Stimulated activated CD4-positive, alpha-beta T cell treated with anti-CD3 and anti-CD28 coated beads, Interleukin-1b, Interleukin-23, amount 100 ng/mL, for 24 hours (primary cell): ENCODE data around the gene FBLN2.

ENCODE experiments used
- DNase-seq, 4 experiments: peaks; one replicate each; pipeline ENCODE4 v3.0.0-alpha.2; 2020; ENCODE audit warnings: low read depth in 4 of 4, low spot score in 1 of 4

Gene FBLN2

DNA sequence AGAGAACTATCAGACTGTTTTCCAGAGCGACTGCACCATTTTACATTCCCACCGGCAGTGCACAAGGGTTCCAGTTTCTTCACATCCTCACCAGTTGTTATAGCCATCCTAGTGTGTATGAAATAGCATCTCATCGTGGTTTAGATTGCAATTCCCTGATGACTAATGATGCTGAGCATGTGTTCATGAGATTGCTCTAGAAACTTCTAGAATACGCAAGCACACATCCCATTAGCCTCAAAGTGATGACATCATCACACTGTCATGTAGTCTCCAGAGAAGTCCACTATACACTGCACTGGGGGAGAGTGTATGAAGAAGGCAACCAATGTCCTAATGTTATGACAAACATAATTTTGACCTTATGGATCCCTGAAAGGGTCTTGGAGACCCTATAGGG, 30.1 kb downstream of the FBLN2 start:
- no peak for DNase-seq

DNA sequence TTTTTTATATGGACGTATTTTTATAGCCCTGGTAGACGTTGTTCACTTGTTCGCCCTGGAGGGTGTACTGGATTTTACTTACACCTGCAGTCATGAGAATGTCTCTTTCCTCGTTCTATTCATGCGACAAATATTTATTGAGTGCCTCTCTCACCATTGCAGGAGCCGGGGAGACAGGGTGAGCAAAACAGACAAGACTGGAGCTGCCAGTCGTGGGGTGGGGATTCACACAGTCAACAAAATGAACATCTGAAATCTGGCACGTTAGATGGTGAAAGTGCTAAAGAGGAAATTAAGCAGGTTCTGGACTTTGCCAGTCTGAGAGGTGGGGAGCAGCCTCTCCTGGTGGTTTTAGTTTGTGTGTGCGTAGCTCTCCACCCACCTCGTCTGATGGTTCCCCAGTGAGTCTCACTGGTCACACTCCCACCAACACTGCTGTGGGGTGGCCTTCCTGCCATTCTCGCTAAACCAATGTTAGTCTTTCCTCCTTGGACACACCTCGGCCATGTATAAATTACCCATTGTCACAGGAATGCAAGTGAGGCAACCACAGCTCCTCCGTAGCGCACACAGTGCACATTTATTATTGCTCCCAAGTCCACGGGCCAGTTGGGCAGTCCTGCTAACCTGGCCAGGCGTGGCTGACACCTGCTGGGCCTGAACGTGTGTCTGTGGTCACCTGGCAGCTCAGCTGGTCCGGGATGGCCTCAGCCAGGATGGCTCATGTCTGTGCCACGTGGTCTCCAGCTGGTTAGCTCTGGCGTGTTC, 31.5 kb downstream of the FBLN2 start:
- no peak for DNase-seq

DNA sequence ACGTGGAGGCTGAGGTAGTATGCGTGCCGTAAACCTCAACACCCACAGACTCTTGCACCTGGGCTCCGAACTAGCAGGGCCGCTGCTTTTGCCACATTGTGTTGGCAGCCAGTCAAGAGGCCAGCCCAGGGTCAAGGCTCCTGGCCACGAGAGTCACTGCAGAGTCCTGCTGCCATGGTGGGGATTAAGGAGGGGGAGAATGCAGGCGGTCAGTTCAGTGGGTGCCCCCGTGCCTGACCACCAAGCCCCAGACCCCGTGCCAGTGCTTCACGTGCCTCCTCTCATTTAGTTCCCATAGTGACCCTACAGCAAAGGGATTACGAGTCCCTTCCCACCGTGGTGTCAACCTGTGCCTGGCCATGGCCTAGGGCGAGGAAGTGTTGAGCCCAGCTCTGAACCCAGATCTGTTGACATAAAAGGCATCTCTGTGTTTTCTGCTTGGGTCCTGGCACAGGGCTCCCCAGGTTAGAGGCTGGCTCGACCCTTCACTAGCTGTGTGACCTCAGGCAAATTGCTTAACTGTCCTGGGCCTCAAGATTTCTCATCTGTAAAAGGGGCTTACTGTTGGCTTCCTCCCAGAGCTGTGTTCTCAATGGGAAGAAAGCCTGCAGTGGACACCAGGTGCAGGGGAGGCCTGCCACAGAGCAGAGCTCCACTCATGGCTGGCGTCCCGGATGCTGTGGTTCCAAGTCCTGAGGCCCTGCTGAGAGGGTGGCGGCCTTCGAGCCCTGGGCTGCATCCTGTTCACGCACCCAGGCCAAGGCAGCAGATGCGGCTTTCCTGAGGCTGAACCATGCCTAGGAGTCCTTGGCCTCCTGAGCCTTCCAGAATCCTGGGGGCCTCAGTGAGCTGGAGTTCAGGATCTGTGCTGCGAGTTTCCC, 32.8 kb downstream of the FBLN2 start:
- DNase-seq: no peak

DNA sequence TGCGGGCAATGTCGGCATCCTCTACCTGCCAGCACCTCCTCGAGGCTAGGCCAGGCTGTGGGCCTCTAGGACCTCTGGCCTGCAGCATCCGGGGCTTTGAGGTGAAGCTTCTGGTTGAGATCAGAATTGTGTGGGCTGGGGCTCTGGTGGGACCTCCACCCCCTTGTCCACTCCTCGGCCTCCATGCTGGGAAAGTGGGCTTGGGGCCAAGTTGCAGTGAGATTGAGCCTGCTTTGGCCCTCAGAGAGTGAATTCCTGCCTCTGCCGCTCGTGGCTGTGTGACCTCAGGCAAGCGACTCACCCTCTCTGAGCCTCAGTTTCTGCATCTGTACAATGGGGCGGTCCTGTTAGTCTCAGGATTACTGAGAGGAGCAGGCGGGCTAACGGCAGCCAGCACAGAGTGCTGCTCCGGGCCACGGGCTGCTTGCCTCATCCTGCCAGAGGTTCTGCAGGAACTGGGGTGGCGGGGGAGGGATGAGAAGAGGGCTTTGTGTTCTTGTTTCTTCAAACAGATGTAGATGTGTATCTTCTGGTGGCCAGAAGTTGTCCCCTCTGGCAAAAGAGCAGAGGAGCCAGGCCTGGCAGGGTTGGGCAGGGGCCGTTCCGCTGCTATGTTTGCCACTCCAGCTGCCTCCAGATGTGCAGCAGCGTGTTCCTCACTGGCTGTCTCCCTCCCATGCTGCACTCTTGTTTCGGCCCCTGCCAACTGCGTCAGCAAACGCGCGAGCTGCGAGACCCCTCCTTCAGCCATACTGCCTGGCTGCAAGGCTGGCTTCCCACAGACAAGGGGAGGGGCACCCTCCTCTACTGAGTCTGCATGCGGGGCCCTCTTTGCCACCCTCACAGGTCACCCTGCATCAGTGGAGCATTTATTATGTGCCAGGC, 33.7 kb downstream of the FBLN2 start:
- no peak for DNase-seq

DNA sequence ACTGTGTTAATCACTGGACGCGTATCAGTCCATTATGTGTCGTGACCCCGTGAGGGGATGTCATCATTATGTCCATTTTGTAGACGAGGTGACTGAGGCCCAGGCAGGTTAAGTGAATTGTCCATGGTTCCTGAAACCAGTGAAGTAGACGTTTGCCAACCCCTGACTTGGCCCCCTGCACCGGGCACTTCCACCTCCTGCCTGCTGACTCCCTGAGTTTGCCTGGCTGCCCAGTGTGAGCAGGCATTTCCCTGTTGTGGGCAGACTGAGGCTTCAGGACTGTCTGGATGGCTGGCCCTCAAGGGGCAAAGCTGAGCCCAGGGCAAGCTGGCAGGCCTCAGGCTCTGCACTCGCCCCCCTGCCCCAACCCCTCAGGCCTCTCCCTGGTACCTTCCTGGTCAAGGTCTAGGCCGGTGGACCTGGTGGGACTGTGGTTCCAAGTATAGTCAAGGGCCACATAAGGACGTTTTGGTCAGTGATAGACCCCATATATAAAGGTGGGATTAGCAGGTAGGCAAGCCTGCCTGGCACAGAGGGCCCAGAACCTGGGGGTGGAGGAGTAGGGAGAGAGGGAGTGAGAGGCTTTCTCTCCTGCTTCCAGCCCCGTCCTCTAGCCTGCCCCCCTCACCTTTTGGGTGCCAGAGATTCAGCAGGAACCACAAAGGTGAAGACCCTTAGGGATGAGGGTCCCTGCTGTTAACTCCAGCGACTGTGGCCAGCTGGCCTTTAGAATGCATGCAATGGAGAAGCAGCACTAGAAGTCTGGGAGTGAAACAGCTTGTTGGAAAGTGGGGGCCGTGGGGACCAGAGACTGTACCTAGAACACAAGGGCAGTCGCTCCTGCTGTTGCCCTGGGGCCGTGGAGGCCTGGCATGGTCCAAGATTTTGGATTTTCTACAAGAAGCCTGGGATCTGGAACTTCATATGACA, 34.6 kb downstream of the FBLN2 start:
- no peak for DNase-seq

DNA sequence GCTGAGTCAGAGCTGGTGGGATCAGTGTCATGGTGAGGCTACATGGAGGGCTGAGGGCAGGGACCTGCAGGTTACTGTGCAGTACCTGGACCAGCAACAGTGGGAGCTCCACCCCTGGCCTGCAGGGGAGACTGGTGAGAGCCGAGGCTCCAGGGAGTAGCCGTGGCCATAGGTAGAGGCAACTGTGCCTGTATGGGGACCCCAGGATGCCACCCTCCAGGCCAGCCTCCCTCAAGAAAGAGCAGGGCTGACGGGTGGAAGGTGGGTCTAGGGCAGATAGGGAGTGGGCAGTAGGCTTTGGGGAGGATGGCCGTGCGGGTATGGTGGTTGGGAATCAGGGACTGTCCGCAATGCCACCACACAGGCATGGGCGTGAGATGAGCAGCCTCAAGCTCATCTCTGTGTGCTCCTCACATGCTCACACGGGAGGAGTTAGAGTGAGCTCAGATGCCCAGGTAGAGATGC, 35.5 kb downstream of the FBLN2 start:
- DNase-seq: no peak

DNA sequence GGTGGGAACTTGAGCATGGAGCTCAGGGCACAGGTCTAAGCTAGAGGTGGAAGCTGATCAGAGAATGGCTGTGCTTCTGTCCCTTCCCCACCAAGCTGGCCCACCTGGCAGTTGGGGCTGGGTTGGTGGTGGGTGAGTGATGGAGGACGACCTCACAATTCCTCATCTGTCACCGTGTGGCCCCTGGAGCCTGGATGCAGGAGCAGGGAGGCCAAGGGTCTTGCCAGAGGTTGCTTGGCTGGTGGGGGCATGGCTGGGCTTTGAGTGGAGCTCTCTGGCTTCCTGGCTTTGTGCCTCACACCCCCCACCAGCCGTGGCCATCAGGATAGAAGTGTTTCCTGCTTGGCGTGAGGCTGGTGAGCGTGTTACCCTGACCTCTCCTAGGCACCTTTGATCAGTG, 36.0 kb downstream of the FBLN2 start:
- no peak for DNase-seq

DNA sequence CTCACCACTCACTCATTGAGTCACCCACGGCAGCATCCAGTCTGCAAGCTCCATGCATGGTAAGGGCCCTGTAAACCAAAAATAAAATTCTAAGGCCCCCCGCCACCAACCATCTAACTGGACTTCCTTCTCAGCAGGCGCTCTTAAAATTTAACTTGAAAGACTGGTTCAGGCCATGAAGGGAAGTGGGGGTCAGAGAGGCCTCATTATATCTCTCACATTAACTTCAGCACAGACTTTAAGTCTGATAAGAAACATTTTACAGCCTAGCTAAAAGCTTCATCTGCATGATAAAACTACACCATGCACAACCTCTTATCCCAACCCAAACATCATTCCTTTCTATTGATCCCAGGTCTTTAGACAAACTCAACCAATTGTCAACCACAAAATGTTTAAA, 38.5 kb downstream of the FBLN2 start:
- DNase-seq: no peak

DNA sequence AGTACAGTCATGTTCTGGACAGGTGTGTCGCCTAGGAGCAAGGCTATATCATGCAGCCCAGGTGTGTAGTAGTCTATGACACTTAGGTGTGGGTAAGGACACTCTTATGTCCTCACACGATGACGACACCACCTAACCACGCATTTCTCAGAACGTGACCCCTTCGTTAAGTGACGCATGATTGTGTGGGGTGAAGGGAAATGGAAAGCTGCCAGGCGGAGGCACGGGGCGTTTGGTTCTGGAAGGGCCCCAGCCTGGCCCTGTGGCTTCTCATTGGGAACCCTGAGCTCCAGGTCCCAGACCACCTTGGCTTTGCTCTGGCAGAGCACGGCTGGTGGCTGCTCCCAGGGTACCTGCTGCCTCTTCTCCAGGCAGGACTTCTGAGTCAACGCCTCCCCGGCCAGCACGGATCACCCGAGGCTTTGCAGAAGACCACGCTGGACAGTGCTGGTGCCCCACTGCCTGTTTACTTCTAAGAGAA, 39.3 kb downstream of the FBLN2 start:
- no peak for DNase-seq

DNA sequence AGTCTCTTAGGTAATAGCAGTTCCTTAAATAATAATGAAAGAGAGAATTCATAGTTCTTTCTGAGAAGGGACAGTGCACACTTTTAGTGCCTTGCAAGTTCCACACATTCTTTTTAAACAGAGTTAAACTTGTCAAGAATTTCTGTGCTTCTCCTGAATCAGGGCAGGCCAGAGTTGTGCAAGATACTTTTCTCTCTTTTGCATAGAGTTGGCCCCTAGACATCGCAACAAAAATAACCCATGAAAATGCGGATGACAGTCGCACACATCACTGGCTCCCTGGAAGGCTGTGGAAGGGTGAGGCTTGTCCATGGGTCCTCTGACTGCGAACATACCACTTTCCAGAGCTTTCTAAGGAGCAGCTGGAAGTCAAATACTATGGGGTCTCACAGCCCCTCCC, 40.1 kb downstream of the FBLN2 start:
- no peak for DNase-seq

DNA sequence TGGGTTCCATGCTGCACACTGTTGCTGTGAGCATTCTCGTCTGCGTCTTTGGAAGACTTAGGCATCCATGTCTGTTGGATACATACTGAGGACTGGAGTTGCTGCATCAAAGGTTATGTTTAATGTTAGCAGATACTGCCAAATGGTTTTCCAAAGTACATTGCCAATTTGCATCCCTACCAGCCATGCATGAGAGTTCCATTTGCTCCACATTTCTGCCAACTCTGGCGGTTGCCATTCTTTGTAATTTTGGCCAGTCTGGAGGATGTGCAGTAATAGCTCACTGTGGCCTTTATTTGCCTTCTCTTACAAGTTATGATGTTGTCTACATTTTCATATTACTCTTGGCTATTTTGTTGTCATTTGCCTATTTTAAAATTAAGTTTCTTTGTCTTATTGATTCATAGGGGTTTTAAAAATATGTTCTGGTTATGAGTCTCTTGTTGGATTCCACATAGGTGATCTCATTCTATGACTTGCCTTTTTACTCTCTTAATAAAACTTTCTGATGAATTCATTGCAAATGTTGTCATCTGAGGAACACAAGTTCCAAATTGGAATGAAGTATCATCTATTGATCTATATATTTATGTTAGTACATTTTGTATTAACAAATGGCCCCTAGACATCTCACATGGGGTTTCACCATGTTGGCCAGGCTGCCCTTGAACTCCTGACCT, 42.1 kb downstream of the FBLN2 start:
- DNase-seq: no peak

DNA sequence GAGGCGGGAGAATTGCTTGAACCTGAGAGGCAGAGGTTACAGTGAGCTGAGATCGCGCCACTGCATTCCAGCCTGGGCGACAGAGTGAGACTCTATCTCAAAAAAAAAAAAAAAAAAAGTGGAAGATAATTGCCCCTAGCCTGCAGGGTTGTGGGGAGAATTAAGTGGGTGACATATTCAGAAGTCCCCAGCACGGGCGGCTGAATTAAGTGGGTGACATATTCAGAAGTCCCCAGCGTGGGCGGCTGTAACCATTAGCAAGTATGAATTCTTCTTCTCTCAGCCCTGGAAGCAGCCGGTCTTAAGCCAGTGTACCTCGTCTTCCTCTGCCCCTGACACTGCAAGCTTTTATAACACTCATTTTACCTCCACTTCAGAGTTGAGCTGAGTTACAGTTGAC, 44.7 kb downstream of the FBLN2 start:
- no peak for DNase-seq

DNA sequence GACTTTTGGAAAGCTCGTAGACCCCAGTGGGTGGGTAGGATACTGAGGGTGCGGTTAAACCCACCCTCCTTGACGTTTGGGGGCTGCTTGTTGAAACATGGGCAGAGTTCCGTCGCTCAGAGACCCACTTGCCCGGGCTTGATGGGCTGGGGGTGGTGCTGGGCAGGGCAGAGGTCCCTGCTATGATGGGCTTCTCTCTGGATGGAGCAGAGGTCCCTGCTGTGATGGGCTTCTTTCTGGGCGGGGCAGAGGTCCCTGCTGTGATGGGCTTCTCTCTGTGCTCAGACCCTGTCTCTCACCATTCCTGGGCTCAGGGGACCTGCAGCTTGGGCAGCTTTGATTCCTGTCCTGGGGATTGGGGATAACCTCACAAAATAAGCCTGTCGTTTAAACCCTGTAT, 45.2 kb downstream of the FBLN2 start:
- no peak for DNase-seq

DNA sequence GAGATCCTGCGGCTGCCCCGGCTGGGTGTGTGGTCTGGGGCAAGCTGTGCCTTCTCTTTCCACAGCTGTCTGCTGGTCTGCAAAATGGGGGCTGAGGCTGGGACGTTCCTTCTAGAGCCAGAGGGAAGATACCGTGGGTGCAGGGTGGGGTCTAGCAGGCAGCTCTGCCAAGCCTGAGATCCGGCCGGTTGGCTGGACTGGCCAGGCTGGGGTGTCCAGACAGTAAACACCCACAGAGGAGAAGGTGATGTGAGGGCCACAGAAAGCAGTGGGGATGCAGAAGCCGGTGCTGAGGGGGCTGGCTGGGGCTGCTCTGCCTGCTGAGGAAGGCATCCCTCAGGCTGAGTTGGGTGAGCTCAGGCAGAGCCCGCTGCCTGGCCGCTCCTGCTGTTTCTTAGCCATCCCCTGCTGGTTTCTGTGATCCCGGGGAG, 46.1 kb downstream of the FBLN2 start:
- no peak for DNase-seq

DNA sequence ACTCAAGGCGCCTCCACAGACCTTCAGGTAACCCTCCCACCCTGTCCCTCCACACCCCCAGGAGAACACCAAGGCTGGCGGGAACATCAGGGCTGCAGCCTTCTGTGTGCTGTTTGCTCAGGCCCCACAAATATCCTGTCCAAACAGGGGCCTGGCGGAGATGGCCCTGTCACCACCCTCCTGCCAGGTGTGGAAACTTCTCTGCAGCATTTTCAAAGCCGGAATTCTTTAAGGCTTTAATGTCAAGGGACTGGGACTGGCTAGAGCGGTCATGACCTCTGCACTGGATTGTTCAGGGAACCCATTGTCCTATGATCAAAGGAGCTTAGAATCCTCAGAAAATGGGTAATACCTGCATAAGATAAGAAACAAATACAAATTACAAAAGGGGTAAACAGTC, 46.6 kb downstream of the FBLN2 start:
- no peak for DNase-seq

DNA sequence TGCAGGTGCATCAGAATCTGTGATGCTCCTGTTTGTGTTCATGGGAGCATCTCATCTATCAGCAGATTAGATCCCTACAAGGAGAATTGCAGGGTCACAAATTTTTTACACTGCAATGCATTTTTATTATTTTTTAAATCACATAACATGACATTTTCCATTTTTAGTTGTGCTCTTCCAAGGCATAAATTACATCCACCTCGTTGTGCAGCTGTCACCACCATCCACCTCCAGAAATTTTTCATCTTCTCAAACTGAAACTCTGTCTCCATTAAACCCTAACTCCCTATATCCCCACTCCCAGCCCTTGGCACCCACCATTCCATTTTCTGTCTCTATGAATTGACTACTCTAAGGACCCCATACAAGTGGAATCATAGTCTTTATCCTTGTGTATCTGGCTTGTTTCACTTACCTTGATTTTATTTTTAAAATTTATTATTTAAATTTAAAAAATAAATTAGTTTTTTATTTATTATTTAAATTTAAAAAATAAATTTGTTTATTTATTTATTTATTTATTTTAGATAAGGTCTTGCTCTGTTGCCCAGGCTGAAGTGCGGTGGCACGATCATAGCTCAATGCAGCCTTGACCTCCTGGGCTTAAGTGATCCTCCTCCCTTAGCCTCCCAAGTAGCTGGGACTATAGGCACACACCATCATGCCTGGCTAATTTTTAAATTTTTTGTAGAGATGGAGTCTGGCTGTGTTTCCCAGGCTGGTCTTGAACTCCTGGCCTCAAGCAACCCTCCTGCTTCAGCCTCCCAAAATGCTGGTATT, 47.7 kb downstream of the FBLN2 start:
- no peak for DNase-seq

DNA sequence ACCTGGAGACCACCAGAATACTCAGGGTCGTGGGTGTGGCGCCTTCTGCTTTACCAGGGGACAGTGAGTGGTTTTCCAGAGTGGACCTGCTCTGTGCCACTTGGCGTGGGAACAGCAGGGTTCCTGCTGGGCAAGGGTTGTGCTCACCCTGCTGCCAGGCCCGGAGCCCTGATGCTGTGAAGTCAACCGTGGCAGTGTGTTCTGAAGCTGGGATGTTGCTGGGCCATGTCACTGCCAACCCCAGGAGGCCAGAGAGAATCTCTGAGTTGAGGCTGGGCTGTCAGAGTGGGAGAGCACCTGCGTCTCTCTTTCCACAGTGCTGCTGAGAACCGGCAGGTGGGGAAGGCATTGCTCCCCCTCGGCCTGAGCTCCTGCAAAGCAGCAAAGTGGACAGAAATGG, 48.7 kb downstream of the FBLN2 start:
- no peak for DNase-seq

DNA sequence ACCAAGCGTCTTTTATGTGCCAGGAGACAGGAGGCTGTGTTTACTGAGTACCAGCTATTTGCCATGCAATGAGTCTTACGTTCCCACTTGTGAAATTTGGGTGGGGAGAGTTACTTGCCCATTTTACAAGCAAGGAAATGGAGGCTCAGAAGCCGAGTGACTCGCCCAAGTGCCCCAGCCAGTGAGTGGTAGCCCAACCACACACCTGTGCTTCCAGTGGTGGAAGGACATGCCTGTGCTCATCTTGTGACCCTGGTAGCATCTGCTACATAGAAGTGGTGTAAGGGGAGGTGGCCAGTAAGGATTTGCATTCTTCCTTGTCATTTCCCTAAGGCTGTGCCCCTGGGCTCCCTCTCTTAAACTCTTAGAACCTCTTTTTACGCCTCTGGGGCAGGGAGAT, 49.3 kb downstream of the FBLN2 start:
- no peak for DNase-seq
